Measurements from ENCODE around the gene BIRC3. TPM values are rescaled to one million over a fixed set of nuclear protein-coding genes. Genes with fewer than 3 reads are reported as not detected.

BIRC3 gene
- total and polyA plus RNA-seq, 7 donors, result 9.1 to 92.6 (median 18.4) TPM

- DNase-seq, result no peak
- intact Hi-C loops (cut with DNase I), result no loop called here
- Histone ChIP-seq H3K27me3 (no peaks in the 10 kb centered on the region), H3K9me3 (peaks cover 0 to 13% (median 0%) of the 10 kb centered on the region in 4 donors), H3K36me3 (no peaks in the 10 kb centered on the region), H3K27ac (no peak overlapping the region), H3K4me1 (no peaks in the 10 kb centered on the region), H3K4me3 (no peak overlapping the region)
- no peak for TF ChIP-seq CTCF (IDR thresholded peaks at IDR 0.05)
- no peak for TF ChIP-seq POLR2A (IDR thresholded peaks at IDR 0.05)
- TF ChIP-seq EP300 (IDR thresholded peaks at IDR 0.05), result no peak
- no peak for TF ChIP-seq POLR2AphosphoS5 (IDR thresholded peaks at IDR 0.05)
- 75 to 90% methylated on average over 1 of the region's 1 CpG for WGBS, 2 donors
Measured at GRCh38 chr11:102302241-102302640, 15.0 kb upstream of the BIRC3 start.

- no peak overlapping the region for H3K4me3 ChIP-seq
- H3K9me3 ChIP-seq, result peaks cover 0 to 13% (median 0%) of the 10 kb centered on the region in 4 donors
- intact Hi-C loops (cut with DNase I), result no loop called here
- TF ChIP-seq POLR2A (IDR thresholded peaks at IDR 0.05), result no peak
- no peak for TF ChIP-seq CTCF (IDR thresholded peaks at IDR 0.05)
- no peak for TF ChIP-seq EP300 (IDR thresholded peaks at IDR 0.05)
- TF ChIP-seq POLR2AphosphoS5 (IDR thresholded peaks at IDR 0.05), result no peak
- WGBS, 2 donors, result 93 to 96% methylated on average over 4 of the region's 4 CpGs
- no peaks in the 10 kb centered on the region for H3K27me3 ChIP-seq
- no peak overlapping the region for H3K27ac ChIP-seq
- no peak for DNase-seq
- H3K4me1 ChIP-seq, result no peaks in the 10 kb centered on the region
- no peaks in the 10 kb centered on the region for H3K36me3 ChIP-seq
Measured at GRCh38 chr11:102304686-102305085, 12.6 kb upstream of the BIRC3 start.

- Histone ChIP-seq H3K9me3 (peaks cover 0 to 13% (median 0%) of the 10 kb centered on the region in 4 donors), H3K4me3 (no peak overlapping the region), H3K27ac (no peak overlapping the region), H3K4me1 (no peaks in the 10 kb centered on the region), H3K27me3 (no peaks in the 10 kb centered on the region), H3K36me3 (no peaks in the 10 kb centered on the region)
- TF ChIP-seq CTCF (IDR thresholded peaks at IDR 0.05) (no peak), POLR2AphosphoS5 (IDR thresholded peaks at IDR 0.05) (no peak), POLR2A (IDR thresholded peaks at IDR 0.05) (no peak), EP300 (IDR thresholded peaks at IDR 0.05) (no peak)
- intact Hi-C loops (cut with DNase I), result no loop called here
- WGBS, 2 donors, result 72 to 78% methylated on average over 3 of the region's 3 CpGs
- no peak for DNase-seq
Measured at GRCh38 chr11:102305352-102306047, 11.8 kb upstream of the BIRC3 start.

- TF ChIP-seq POLR2AphosphoS5 (IDR thresholded peaks at IDR 0.05), result no peak
- TF ChIP-seq CTCF (IDR thresholded peaks at IDR 0.05), result no peak
- no peak for TF ChIP-seq POLR2A (IDR thresholded peaks at IDR 0.05)
- no peak for TF ChIP-seq EP300 (IDR thresholded peaks at IDR 0.05)
- Histone ChIP-seq H3K4me3 (no peak overlapping the region), H3K27me3 (no peaks in the 10 kb centered on the region), H3K9me3 (peaks cover 0 to 13% (median 0%) of the 10 kb centered on the region in 4 donors), H3K36me3 (no peaks in the 10 kb centered on the region), H3K4me1 (no peaks in the 10 kb centered on the region), H3K27ac (no peak overlapping the region)
- DNase-seq, result no peak
- intact Hi-C loops (cut with DNase I), result no loop called here
- WGBS, 2 donors, result 24 to 71% methylated on average over 5 of the region's 5 CpGs
Measured at GRCh38 chr11:102306048-102306597, 11.2 kb upstream of the BIRC3 start.

Measured in sigmoid colon (tissue), 7 donors.